ENCODE data around the gene B3GALNT2.

DNA sequence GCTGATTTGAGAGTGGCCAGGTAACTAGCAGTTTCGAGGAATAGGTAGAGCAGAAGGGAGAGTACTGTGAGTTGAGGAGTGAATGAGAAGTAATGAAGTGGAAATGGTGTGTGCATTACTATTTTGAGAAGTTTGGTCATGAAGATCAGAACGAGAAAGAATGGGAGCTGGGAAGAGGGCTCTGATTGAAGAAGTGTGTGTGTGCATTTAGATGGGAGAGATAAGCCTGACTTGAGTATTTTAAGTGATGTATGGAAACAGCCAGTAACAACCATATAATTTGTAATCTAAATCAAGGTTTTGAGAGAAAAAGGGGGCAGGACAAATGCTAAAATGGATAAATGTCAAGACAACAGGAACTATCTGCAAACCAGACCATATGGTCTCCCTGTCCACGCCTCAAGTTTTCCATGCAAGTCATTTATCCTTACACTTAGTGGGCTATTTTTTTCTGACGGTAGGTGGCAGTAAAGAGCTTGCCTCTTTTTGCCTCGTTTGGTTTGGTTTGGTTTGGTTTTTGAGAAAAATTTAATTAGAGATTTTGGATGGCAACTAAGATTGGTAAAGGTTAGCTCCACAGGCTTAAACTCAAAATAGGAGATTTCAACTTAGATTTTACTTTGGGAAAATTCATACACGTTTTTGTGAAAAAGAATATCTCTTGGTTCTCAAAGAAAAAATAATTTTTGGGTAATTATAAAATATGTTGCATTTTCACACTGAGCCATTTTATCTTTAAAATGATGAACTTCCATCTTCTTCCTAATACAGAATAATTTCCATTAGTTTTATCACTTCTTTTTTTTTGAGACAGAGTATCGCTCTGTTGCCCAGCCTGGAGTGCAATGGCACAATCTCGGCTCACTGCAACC, 9.5 kb upstream of the B3GALNT2 start:
- TF ChIP-seq CBX5 (IDR thresholded peaks at IDR 0.05; ENCODE audit: low read depth, low read length) (no peak), JUND (IDR thresholded peaks at IDR 0.05; ENCODE audit: low read length) (no peak), HDAC6 (IDR thresholded peaks at IDR 0.05; ENCODE audit: low read depth, low read length) (no peak), CTCF (IDR thresholded peaks at IDR 0.05; ENCODE audit: control extremely low read depth in 1 of 3, insufficient read depth in 1 of 3, low read depth in 1 of 3, low read length in 3 of 3) (peak in 2 of 3 experiments; percentile 76 to 81; a peak in 3 of 4 replicates)

Measured in H1 (cell line).